ENCODE results near the gene POU2AF3. TPM values are rescaled to one million over a fixed set of nuclear protein-coding genes. Genes with fewer than 3 reads are reported as not detected.

The POU2AF3 gene, protein sequence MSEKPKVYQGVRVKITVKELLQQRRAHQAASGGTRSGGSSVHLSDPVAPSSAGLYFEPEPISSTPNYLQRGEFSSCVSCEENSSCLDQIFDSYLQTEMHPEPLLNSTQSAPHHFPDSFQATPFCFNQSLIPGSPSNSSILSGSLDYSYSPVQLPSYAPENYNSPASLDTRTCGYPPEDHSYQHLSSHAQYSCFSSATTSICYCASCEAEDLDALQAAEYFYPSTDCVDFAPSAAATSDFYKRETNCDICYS
- total RNA-seq (2022) (not detected in 2 replicates), Bru-seq, nascent RNA (not detected), BruChase-seq, experiment 1, labeled RNA remaining after a 6-hour chase (percentile 8 among the genes with signal in this experiment), BruChase-seq, experiment 2, labeled RNA remaining after a 2-hour chase (not detected)
- long read RNA-seq = 0 reads

GRCh38 chr11:111298413-111299100 is at the start of gene POU2AF3:
Gene POU2AF3, plus strand, starts transcription at chr11:111298546. Its CDS starts 36 bp downstream, at chr11:111298582.
- ChIA-PET CTCF (interaction anchor here (0.6 to 1.0 kb wide), 2 partner anchors 14 to 147 kb away, joined by 3 read pairs; no protein-coding TSS in a partner anchor), POLR2A (interaction anchor here (0.6 kb wide), 1 partner anchor 87 kb away, joined by 3 read pairs; no protein-coding TSS in a partner anchor)
- Mint-ChIP-seq H3K4me1 (ENCODE audit: insufficient read depth, unreplicated experiment) (peaks cover 4% of the 10 kb centered on the region), H3K9me3 (ENCODE audit: unreplicated experiment) (no peaks in the 10 kb centered on the region), H3K27ac (ENCODE audit: low read depth, unreplicated experiment) (no peak within 1 kb of the TSS), H3K27me3 (ENCODE audit: insufficient read depth, unreplicated experiment) (peaks cover 12% of the 10 kb centered on the region), H3K4me3 (ENCODE audit: unreplicated experiment) (no peak within 1 kb of the TSS), H3K36me3 (ENCODE audit: insufficient read depth, unreplicated experiment) (no peaks in the 10 kb centered on the region)
- TF ChIP-seq, protein P1, sequence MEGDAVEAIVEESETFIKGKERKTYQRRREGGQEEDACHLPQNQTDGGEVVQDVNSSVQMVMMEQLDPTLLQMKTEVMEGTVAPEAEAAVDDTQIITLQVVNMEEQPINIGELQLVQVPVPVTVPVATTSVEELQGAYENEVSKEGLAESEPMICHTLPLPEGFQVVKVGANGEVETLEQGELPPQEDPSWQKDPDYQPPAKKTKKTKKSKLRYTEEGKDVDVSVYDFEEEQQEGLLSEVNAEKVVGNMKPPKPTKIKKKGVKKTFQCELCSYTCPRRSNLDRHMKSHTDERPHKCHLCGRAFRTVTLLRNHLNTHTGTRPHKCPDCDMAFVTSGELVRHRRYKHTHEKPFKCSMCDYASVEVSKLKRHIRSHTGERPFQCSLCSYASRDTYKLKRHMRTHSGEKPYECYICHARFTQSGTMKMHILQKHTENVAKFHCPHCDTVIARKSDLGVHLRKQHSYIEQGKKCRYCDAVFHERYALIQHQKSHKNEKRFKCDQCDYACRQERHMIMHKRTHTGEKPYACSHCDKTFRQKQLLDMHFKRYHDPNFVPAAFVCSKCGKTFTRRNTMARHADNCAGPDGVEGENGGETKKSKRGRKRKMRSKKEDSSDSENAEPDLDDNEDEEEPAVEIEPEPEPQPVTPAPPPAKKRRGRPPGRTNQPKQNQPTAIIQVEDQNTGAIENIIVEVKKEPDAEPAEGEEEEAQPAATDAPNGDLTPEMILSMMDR (IDR thresholded peaks at IDR 0.05; ENCODE audit: unreplicated experiment) = no peak
- intact Hi-C loops (cut with micrococcal nuclease) = no loop called here
- no TSS peak for BruUV-seq (replicated peaks)
- DNase-seq (ENCODE audit: unreplicated experiment) = no peak

DNA sequence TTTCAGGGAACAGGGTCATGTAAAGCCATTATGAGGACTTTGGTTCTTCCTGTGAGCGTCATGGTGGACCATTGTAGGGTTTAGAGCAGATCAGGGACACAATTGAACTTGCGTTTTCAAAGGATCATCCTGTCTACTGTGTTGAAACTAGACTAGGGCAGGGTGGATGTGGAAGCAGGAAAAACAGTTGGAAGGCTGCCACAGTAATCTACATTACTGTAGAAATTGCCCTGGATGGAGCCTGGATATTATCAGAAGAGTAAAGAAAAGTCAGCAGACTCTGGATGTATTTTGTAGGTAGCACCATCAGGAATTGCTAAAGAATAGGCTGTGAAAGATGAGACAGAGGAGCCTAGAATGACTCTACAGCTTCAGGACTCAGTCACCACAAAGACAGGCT is 47.4 kb upstream of the POU2AF3 start:
- Mint-ChIP-seq H3K4me3 (ENCODE audit: unreplicated experiment) (no peak overlapping the region), H3K27ac (ENCODE audit: low read depth, unreplicated experiment) (no peak overlapping the region), H3K4me1 (ENCODE audit: insufficient read depth, unreplicated experiment) (no peaks in the 10 kb centered on the region), H3K9me3 (ENCODE audit: unreplicated experiment) (no peaks in the 10 kb centered on the region), H3K36me3 (ENCODE audit: insufficient read depth, unreplicated experiment) (no peaks in the 10 kb centered on the region), H3K27me3 (ENCODE audit: insufficient read depth, unreplicated experiment) (peaks cover 16% of the 10 kb centered on the region)
- BruUV-seq (replicated peaks) = no TSS peak
- ChIA-PET POLR2A (no interaction called here), CTCF (no interaction called here)
- no peak for DNase-seq (ENCODE audit: unreplicated experiment)
- TF ChIP-seq, protein P1 (IDR thresholded peaks at IDR 0.05; ENCODE audit: unreplicated experiment) = no peak
- intact Hi-C loops (cut with micrococcal nuclease) = no loop called here

DNA sequence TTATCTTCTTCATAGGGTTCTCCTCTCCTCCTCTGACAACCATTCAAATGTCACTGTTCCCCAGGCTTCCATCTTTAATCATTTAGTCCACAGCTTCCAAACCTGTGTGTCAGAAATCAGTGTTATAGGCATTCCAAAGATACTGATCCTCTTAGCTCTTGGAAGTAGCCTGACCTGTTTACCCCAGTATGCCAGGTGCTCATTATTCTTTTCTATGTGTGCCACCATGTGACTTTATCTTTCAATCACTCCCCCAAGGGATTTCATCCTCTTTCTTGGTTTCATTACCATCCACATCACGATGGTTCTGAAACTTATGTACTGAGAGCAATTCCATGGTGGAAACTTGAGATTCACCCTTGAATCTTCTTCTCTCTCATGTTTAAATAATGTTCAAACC is 45.2 kb upstream of the POU2AF3 start:
- no TSS peak for BruUV-seq (replicated peaks)
- H3K36me3 Mint-ChIP-seq (ENCODE audit: insufficient read depth, unreplicated experiment) = no peaks in the 10 kb centered on the region
- POLR2A ChIA-PET = no interaction called here
- H3K4me1 Mint-ChIP-seq (ENCODE audit: insufficient read depth, unreplicated experiment) = no peaks in the 10 kb centered on the region
- CTCF ChIA-PET = no interaction called here
- no peak overlapping the region for H3K4me3 Mint-ChIP-seq (ENCODE audit: unreplicated experiment)
- H3K27ac Mint-ChIP-seq (ENCODE audit: low read depth, unreplicated experiment) = no peak overlapping the region
- no peaks in the 10 kb centered on the region for H3K9me3 Mint-ChIP-seq (ENCODE audit: unreplicated experiment)
- no peaks in the 10 kb centered on the region for H3K27me3 Mint-ChIP-seq (ENCODE audit: insufficient read depth, unreplicated experiment)
- intact Hi-C loops (cut with micrococcal nuclease) = no loop called here
- DNase-seq (ENCODE audit: unreplicated experiment) = no peak
- TF ChIP-seq, protein P1 (IDR thresholded peaks at IDR 0.05; ENCODE audit: unreplicated experiment) = no peak

GRCh38 chr11:111253630-111254029 is 44.7 kb upstream of the POU2AF3 start:
- Mint-ChIP-seq H3K27ac (ENCODE audit: low read depth, unreplicated experiment) (no peak overlapping the region), H3K9me3 (ENCODE audit: unreplicated experiment) (no peaks in the 10 kb centered on the region), H3K27me3 (ENCODE audit: insufficient read depth, unreplicated experiment) (peaks cover 3% of the 10 kb centered on the region), H3K4me3 (ENCODE audit: unreplicated experiment) (no peak overlapping the region), H3K4me1 (ENCODE audit: insufficient read depth, unreplicated experiment) (no peaks in the 10 kb centered on the region), H3K36me3 (ENCODE audit: insufficient read depth, unreplicated experiment) (no peaks in the 10 kb centered on the region)
- CTCF ChIA-PET = interaction anchor here (0.9 kb wide), 1 partner anchor 193 kb away, joined by 3 read pairs; no protein-coding TSS in a partner anchor
- POLR2A ChIA-PET = no interaction called here
- BruUV-seq (replicated peaks) = no TSS peak
- DNase-seq (ENCODE audit: unreplicated experiment) = no peak
- intact Hi-C loops (cut with micrococcal nuclease) = no loop called here
- TF ChIP-seq, protein P1 (IDR thresholded peaks at IDR 0.05; ENCODE audit: unreplicated experiment) = no peak
